ENCODE results near the gene MRPS7.
A peak's percentile ranks its signal among the peaks of the same experiment; 100 is the strongest.

DNA sequence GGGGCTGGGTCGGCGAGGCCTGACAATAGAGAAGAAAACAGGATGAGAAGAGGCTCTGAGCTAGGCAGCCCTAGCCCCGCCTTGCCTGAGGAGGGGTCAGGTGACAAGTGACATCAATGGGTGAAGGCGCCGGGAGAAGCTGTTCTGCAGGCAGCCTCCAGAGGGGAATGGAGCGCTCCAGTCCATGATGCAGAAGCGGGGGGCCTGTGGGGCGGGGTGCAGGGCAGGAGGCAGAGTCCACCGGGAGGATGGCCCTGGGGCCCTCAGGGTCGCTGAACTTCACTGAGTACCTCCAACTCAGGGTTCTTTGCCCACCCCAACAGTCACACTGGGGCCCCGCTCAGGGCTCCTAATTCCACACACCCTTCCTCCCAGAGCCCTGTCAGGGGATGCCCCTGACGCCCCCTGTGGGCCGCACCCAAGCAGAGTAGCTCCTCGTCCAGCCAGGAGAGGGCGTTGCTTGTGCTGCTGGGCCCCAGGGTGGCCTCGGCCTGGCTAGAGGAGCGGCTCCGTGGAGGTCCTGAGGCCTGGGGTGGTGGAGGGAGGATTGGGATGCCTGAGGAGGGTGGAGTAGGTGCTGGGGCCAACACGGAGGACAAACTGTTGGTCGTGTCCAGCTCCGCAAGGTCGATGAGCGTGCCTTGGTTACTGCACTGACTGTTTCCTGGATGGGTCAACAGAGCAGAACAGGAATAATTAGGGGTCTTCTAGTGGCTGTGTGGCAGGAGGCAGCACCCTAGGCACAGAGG is 21.1 kb upstream of the MRPS7 start:
- TF ChIP-seq CTCF (IDR thresholded peaks at IDR 0.05; ENCODE audit: low read length) (peak; percentile 100), EZH2 (IDR thresholded peaks at IDR 0.05; ENCODE audit: borderline replicate concordance, low read length) (no peak)

Data from OCI-LY1 (cell line).